ENCODE data around the gene CRADD.
"Not testable (repeated sequence)": the region's sequence is repeated elsewhere in the genome, so short reads cannot be mapped to it uniquely, and the experiment has no call there.

Gene CRADD

GRCh38 chr12:93677195-93678064, at the start of gene CRADD:
Gene CRADD, plus strand, starts transcription at chr12:93677375.
- DNase-seq: peak; percentile 84

- no peak for DNase-seq
Observed at GRCh38 chr12:93632383-93632782, 44.8 kb upstream of the CRADD start.

- no peak for DNase-seq
Observed at GRCh38 chr12:93634416-93634815, 42.8 kb upstream of the CRADD start.

GRCh38 chr12:93636708-93637107, 40.5 kb upstream of the CRADD start:
- no peak for DNase-seq

- DNase-seq: no peak
Observed at GRCh38 chr12:93638095-93638494, 39.1 kb upstream of the CRADD start.

GRCh38 chr12:93638954-93639353, 38.2 kb upstream of the CRADD start:
- DNase-seq: no peak

- no peak for DNase-seq
Observed at GRCh38 chr12:93639406-93639805, 37.8 kb upstream of the CRADD start.

- DNase-seq: not testable (repeated sequence)
Observed at GRCh38 chr12:93641380-93641779, 35.8 kb upstream of the CRADD start.

- DNase-seq: no peak
Observed at GRCh38 chr12:93642751-93643150, 34.4 kb upstream of the CRADD start.

- no peak for DNase-seq
Observed at GRCh38 chr12:93645702-93646101, 31.5 kb upstream of the CRADD start.

- no peak for DNase-seq
Observed at GRCh38 chr12:93650626-93651025, 26.5 kb upstream of the CRADD start.

- DNase-seq: no peak
Observed at GRCh38 chr12:93653079-93653478, 24.1 kb upstream of the CRADD start.

- no peak for DNase-seq
Observed at GRCh38 chr12:93653712-93654111, 23.5 kb upstream of the CRADD start.

- no peak for DNase-seq
Observed at GRCh38 chr12:93654421-93654820, 22.8 kb upstream of the CRADD start.

- DNase-seq: no peak
Observed at GRCh38 chr12:93657071-93657470, 20.1 kb upstream of the CRADD start.

- no peak for DNase-seq
Observed at GRCh38 chr12:93661021-93661420, 16.2 kb upstream of the CRADD start.

GRCh38 chr12:93663006-93663728, 14.0 kb upstream of the CRADD start:
- DNase-seq: no peak

- no peak for DNase-seq
Observed at GRCh38 chr12:93663729-93664084, 13.5 kb upstream of the CRADD start.

- no peak for DNase-seq
Observed at GRCh38 chr12:93664573-93665138, 12.5 kb upstream of the CRADD start.

- DNase-seq: no peak
Observed at GRCh38 chr12:93667672-93668071, 9.5 kb upstream of the CRADD start.

GRCh38 chr12:93668919-93669418, 8.2 kb upstream of the CRADD start:
- no peak for DNase-seq

GRCh38 chr12:93669452-93669851, 7.7 kb upstream of the CRADD start:
- no peak for DNase-seq

- no peak for DNase-seq
Observed at GRCh38 chr12:93670104-93670503, 7.1 kb upstream of the CRADD start.

GRCh38 chr12:93671044-93671443, 6.1 kb upstream of the CRADD start:
- DNase-seq: no peak
